Naive B cell (primary cell): ENCODE measurements around the gene L1CAM. TPM values are rescaled to one million over a fixed set of nuclear protein-coding genes. Genes with fewer than 3 reads are reported as not detected.

ENCODE experiments used
- ATAC-seq, 2 donors: fragments of 150-1000 bp; cut with Tn5 transposase; 2 replicates each; pipeline ENCODE4 v1.10.0; 2021; ENCODE audit warnings: low read depth in 2 of 2, mild to moderate bottlenecking in 2 of 2, moderate library complexity in 2 of 2
- DNase-seq: peaks from one replicate; pipeline ENCODE4 v3.0.0; 2022
- H3K27ac Mint-ChIP-seq, 6 donors: one replicate each; pipeline ENCODE4 v1.8.0; 2020 to 2022; ENCODE audit warnings: mild to moderate bottlenecking in 6 of 6, mixed read lengths in 6 of 6, moderate library complexity in 5 of 6, inconsistent platforms in 2 of 6
- H3K27me3 Mint-ChIP-seq, 3 donors: one replicate each; pipeline ENCODE4 v1.8.0; 2021 to 2022; ENCODE audit warnings: mixed read lengths in 3 of 3, mild to moderate bottlenecking in 1 of 3
- H3K36me3 Mint-ChIP-seq, 2 donors: one replicate each; pipeline ENCODE4 v1.8.0; 2020 to 2022; ENCODE audit warnings: mixed read lengths in 2 of 2, inconsistent platforms in 1 of 2, mild to moderate bottlenecking in 1 of 2
- H3K4me1 Mint-ChIP-seq, 3 donors: one replicate each; pipeline ENCODE4 v1.8.0; 2020 to 2022; ENCODE audit warnings: mixed read lengths in 3 of 3, inconsistent platforms in 1 of 3, mild to moderate bottlenecking in 1 of 3, moderate library complexity in 1 of 3
- H3K4me3 Mint-ChIP-seq, 8 donors: one replicate each; pipeline ENCODE4 v1.8.0; 2020 to 2022; ENCODE audit warnings: mild to moderate bottlenecking in 8 of 8, mixed read lengths in 8 of 8, moderate library complexity in 8 of 8, inconsistent platforms in 2 of 8
- H3K9me3 Mint-ChIP-seq, 7 donors: one replicate each; pipeline ENCODE4 v1.8.0; 2020 to 2022; ENCODE audit warnings: mixed read lengths in 7 of 7, mild to moderate bottlenecking in 5 of 7, inconsistent platforms in 2 of 7, moderate library complexity in 1 of 7
- polyA plus RNA-seq, 6 donors: library from polyadenylated mRNA; unstranded; fragments of 300-500 nt; fragmentation: Illumina TruSeq; gene quantifications; one replicate each; pipeline ENCODE4 v1.2.3, GENCODE V29; 2021; ENCODE audit warnings: low read depth in 6 of 6

L1CAM gene
- polyA plus RNA-seq, 6 donors from 2014 or later: 1.1 to 2.1 (median 1.2) TPM; not detected in 1

DNA sequence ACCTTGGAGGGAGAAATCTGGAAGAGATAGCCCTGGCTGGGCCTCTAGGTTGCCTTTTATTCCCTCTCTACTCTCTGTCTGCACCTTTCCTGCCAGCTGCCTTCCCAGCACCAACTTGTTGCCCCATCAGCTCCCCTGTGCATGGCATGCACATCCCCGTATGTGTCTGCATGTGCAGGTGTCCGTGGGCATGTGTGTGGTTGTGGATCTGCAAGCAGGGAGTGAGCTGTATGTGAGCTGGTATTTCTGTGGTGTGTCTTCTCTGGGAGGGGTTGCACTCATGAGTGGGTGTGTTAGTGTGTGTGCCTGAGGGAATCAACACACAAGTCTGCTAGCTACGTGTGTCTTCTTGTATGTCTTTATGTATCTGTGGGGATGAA, 9.9 kb downstream of the L1CAM start:
- H3K27me3 Mint-ChIP-seq: peaks cover 13 to 79% (median 53%) of the 10 kb centered on the region in 3 donors
- ATAC-seq: no peak
- H3K36me3 Mint-ChIP-seq: peaks cover 0 to 14% of the 10 kb centered on the region in 2 donors
- DNase-seq: no peak
- H3K9me3 Mint-ChIP-seq: peaks cover 0 to 6% (median 0%) of the 10 kb centered on the region in 7 donors
- H3K27ac Mint-ChIP-seq: peak overlapping the region in 2 of 6 donors; percentile 36 to 58
- peak overlapping the region in 1 of 8 donors; percentile 22 for H3K4me3 Mint-ChIP-seq
- H3K4me1 Mint-ChIP-seq: peaks cover 23 to 29% (median 26%) of the 10 kb centered on the region in 3 donors

DNA sequence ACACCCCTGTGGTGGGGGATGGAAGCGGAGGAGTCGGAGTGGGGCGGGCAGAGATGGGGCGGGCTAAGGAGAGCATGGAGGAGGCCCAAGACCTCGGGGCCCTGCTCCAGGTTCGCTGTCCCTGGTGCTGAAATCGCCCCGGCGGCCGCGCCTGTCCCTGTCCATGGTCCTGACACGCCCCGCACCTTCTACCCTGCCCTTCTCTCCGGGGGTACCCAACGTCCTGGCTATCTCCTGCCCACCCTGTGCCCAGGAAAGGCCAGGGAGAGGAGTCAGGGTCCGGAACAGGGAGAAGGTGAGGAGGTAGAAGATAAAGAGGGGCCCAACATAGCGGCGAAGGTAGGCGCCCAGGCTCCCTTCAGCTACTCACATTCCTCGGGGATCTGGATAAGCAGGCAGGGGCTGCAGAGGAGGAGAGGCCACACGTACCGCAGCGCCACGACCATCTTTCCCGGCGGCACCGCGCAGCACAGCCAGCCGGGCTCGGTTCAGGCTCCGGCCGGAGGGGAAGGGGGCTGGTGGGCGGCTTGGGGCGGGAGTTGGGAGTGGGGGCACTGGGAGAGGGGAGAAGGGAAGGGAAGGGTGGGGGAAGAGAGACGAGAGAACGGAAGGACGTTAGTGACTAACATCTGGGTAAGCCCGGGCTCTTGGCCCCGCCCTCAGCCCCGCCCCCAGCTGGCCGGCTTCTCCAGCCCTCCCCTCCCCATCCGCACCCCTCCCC, 10.4 kb downstream of the L1CAM start:
- Mint-ChIP-seq H3K9me3 (peaks cover 0 to 6% (median 0%) of the 10 kb centered on the region in 7 donors), H3K4me3 (peak overlapping the region in 1 of 8 donors; percentile 15), H3K27ac (peak overlapping the region in 1 of 6 donors; percentile 70), H3K4me1 (peaks cover 23 to 29% (median 26%) of the 10 kb centered on the region in 3 donors), H3K36me3 (peaks cover 0 to 14% of the 10 kb centered on the region in 2 donors), H3K27me3 (peaks cover 13 to 81% (median 53%) of the 10 kb centered on the region in 3 donors)
- ATAC-seq: peak; percentile 53 to 58
- peak; percentile 52 for DNase-seq

DNA sequence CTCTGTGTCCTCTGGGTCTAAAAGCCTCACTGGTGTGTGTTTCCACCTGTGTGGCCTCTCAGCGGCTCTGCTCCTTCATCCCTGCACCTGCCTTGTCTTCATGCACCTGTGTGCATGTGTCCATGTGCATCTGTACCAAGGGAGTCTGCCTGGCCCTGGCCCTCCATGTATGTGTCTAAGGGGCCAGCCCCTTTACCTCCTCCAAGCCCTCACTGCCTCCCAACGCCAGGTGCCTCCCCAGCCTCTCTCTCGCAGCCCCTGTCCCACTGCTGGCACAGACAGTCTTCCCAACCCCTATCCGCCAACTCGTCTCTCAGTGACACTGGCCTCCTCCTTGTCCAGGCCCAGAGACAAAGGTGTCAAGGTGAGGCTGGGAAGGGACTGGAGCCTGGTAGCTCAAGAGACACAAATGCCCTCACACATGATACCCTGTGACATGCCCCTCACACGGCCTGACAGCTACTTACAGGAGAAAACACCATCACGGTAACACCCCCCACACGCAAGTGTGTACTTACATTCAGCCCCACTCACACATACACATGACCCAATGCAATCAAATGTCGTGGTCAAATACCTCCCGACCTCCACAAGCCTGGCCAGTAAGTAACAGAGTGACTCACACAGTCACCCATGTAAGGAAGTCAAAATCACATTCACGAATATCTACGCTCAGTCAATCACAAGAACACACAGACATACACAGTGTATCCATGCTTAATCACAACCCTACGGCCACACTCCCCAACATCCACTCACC, 11.4 kb downstream of the L1CAM start:
- Mint-ChIP-seq H3K4me1 (peaks cover 21 to 28% (median 24%) of the 10 kb centered on the region in 3 donors), H3K36me3 (peaks cover 0 to 14% of the 10 kb centered on the region in 2 donors), H3K4me3 (peak overlapping the region in 1 of 8 donors; percentile 7), H3K27ac (peak overlapping the region in 2 of 6 donors; percentile 65 to 86), H3K27me3 (peaks cover 13 to 75% (median 48%) of the 10 kb centered on the region in 3 donors), H3K9me3 (peaks cover 0 to 6% (median 0%) of the 10 kb centered on the region in 7 donors)
- ATAC-seq (no peak), DNase-seq (no peak)

DNA sequence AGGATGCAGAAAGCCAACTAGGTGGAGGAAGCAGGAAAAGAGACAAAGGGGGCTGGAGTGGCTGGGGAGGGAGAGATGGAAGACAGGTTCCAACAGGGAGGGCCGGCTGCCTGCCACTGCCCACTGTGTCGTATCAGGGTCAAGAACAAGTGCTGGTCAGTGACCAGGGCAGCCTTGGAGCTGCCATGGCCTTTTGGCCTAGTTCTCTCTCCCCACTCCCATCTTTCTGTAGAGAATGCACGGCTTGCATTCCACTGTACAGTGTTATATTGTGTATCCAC, 11.9 kb downstream of the L1CAM start:
- ATAC-seq (no peak), DNase-seq (no peak)
- Mint-ChIP-seq H3K27me3 (peaks cover 10 to 69% (median 43%) of the 10 kb centered on the region in 3 donors), H3K4me1 (peaks cover 16 to 22% (median 19%) of the 10 kb centered on the region in 3 donors), H3K4me3 (no peak overlapping the region), H3K36me3 (peaks cover 0 to 9% of the 10 kb centered on the region in 2 donors), H3K27ac (peak overlapping the region in 1 of 6 donors; percentile 65), H3K9me3 (peaks cover 0 to 8% (median 0%) of the 10 kb centered on the region in 7 donors)

DNA sequence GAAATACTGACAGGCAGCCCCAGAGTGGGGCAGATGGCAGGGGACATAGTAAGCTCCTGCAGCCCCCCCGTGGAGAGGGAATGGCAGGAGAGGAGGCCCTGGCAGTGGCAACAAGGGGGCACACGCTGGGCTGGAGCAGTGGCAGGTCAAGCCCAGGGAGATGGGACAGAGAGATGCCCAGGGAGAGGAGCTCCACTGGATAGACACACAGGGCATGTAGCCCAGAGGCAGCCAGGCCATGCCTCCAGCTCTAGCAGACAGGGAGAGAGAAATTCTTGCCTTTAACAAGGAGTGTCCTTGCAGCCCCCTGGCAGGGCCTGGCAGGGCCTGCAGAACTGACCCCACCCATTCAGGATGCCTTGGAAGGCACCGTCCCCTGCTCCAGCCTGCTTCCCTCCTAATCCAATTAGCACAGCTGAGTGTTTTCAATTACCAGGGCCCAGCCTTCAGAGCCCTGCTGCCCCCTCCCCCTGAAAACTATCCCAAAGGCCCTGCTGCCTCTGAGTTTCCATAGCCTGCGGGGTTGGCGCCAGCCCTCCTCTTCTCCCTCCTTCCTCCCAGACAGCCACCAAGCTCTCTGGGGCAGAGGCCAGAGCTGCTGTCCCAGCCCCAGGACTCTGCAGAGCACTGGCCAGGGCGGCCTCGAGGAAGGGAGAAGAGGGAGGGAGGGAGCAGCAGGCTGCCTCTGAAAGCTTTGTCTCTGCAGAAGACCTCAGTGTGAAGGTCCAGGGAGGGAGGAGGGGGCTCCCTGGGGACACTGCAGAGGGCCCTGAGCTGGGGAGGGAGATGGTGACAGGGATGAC, 12.5 kb downstream of the L1CAM start:
- no peak overlapping the region for H3K27ac Mint-ChIP-seq
- no peak overlapping the region for H3K4me3 Mint-ChIP-seq
- H3K9me3 Mint-ChIP-seq: peaks cover 0 to 8% (median 0%) of the 10 kb centered on the region in 7 donors
- peaks cover 9 to 64% (median 38%) of the 10 kb centered on the region in 3 donors for H3K27me3 Mint-ChIP-seq
- no peak for DNase-seq
- no peak for ATAC-seq
- peaks cover 0 to 7% of the 10 kb centered on the region in 2 donors for H3K36me3 Mint-ChIP-seq
- peaks cover 11 to 19% (median 15%) of the 10 kb centered on the region in 3 donors for H3K4me1 Mint-ChIP-seq

DNA sequence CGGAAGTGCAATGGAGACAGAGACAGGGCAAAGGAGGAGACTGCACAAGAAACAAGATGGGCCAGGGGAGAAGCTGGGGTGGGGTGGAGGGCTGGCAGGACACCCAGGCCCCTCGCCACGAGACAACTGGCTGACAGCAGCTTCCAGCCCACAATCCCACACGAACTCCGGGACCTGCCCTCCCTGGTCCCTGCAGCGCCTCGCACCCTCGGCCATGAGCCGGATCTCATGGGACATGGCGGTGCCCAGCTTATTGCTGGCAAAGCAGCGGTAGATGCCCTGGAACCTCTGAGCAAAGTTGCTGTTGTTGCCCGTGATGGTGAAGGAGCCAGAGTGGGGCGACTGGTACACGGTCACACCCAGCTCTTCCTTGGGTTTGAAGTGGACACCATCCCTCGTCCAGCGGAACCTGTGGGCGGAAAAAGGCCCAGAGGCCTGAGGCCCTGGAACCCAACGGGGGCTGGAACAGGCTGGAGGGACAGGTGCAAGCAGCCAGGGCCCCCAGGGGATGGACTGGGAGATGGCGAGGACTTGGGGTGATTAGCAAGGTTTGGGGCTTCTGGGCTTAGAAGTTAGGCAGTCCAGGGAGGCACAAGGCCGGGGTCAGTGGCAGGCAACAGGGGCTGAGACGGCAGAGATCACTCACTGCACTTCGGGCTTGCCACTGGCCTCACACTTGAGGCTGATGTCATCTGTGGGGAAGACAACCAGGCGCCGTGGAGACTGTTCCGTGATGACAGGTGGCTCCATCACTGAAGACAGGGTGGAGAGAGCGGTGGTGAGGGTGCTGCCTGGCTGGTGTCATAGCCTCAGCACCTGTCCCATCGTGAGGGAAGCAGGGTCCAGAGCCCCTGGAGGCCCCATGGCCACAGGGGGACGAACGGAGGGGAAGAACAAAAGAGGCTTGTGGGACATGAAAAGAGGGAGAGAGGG, 13.8 kb downstream of the L1CAM start:
- H3K4me3 Mint-ChIP-seq: peak overlapping the region in 1 of 8 donors; percentile 70
- ATAC-seq: no peak
- H3K27ac Mint-ChIP-seq: peak overlapping the region in 1 of 6 donors; percentile 94

DNA sequence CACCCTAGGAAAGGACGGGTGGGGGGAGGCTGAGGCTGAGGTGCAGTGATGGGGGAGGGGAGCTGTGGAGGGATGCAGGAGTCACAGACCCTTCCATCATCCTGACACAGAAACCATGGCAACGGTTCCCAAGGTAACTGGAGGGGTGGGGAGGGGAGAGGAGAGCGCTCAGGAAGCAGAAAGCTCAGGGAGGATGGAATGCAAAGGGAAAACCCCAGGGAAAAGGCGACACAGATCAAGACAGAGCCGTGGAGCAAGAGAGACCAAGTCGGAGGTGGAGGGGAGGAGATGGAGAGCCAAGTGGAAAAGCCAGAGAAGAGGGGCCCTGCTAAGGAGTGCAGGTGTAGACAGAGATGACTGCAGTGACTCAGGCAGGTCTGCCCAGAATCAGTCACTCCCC, 14.5 kb downstream of the L1CAM start:
- Mint-ChIP-seq H3K4me1 (peaks cover 1 to 10% (median 9%) of the 10 kb centered on the region in 3 donors), H3K4me3 (no peak overlapping the region), H3K36me3 (no peaks in the 10 kb centered on the region), H3K27ac (no peak overlapping the region), H3K9me3 (peaks cover 0 to 5% (median 0%) of the 10 kb centered on the region in 7 donors), H3K27me3 (peaks cover 5 to 53% (median 30%) of the 10 kb centered on the region in 3 donors)
- no peak for ATAC-seq
- no peak for DNase-seq

More for the DNA sequence above, 13.8 kb downstream of the L1CAM start:
- Mint-ChIP-seq H3K36me3 (no peaks in the 10 kb centered on the region), H3K9me3 (peaks cover 0 to 5% (median 0%) of the 10 kb centered on the region in 7 donors), H3K4me1 (peaks cover 2 to 10% (median 9%) of the 10 kb centered on the region in 3 donors), H3K27me3 (peaks cover 5 to 55% (median 32%) of the 10 kb centered on the region in 3 donors)
- no peak for DNase-seq

DNA sequence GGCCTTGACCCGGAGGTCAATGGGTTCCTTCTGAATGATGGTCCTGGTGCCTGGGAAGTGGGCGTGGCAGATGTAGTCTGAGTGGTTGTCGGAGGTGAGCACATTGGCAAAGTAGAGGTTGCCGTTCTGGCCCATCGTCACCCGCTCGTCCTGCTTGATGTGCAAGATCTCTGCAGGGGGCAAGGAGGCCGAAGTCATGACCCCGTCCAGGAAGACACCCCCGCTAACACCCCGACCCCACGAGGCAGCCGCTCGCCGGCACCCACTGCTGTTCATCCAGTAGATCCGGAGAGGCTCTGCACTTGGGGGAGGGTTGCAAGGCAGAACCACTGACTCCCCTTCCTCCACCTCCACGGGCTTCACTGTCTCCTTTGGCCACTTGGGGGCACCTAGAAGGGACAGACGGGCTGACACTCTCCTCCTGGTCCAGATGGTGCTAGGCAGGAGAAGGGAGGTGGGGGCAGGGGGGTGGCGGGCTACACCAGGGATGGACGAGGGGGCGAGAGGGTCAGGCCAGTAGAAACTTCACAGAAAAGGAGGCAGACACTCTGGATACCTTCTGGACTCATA, 15.1 kb downstream of the L1CAM start:
- peaks cover 0 to 10% (median 3%) of the 10 kb centered on the region in 3 donors for H3K4me1 Mint-ChIP-seq
- no peak overlapping the region for H3K4me3 Mint-ChIP-seq
- ATAC-seq (no peak), DNase-seq (no peak)
- peak overlapping the region in 1 of 6 donors; percentile 58 for H3K27ac Mint-ChIP-seq
- H3K36me3 Mint-ChIP-seq: peaks cover 0 to under 1% of the 10 kb centered on the region in 2 donors
- H3K27me3 Mint-ChIP-seq: peaks cover 0 to 50% (median 24%) of the 10 kb centered on the region in 3 donors
- peaks cover 0 to 3% (median 0%) of the 10 kb centered on the region in 7 donors for H3K9me3 Mint-ChIP-seq

DNA sequence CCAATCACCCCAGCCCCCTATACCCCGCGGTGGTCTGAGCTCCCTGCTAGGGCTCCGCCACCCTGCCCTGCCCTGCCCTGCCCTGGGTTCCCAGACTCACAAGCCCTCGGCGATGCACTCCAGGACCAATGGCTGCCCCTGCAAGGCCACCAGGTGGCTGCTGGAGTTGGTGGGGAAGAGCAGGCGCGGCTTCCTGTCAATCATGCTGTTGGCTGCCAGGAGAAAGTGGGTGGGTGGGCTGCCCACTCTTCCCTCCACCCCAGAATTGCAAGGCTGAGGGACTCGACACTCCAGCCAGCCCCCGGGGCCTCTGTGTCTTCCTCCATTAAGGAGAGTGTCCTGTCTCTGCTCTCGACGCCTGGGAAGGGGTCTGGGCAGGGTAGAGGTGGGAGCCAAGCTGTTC, 15.7 kb downstream of the L1CAM start:
- Mint-ChIP-seq H3K4me3 (no peak overlapping the region), H3K27me3 (peaks cover 0 to 52% (median 21%) of the 10 kb centered on the region in 3 donors), H3K36me3 (peaks cover 0 to 6% of the 10 kb centered on the region in 2 donors), H3K9me3 (peaks cover 0 to 3% (median 0%) of the 10 kb centered on the region in 7 donors), H3K27ac (no peak overlapping the region), H3K4me1 (peaks cover 0 to 8% (median 2%) of the 10 kb centered on the region in 3 donors)
- ATAC-seq (no peak), DNase-seq (no peak)

DNA sequence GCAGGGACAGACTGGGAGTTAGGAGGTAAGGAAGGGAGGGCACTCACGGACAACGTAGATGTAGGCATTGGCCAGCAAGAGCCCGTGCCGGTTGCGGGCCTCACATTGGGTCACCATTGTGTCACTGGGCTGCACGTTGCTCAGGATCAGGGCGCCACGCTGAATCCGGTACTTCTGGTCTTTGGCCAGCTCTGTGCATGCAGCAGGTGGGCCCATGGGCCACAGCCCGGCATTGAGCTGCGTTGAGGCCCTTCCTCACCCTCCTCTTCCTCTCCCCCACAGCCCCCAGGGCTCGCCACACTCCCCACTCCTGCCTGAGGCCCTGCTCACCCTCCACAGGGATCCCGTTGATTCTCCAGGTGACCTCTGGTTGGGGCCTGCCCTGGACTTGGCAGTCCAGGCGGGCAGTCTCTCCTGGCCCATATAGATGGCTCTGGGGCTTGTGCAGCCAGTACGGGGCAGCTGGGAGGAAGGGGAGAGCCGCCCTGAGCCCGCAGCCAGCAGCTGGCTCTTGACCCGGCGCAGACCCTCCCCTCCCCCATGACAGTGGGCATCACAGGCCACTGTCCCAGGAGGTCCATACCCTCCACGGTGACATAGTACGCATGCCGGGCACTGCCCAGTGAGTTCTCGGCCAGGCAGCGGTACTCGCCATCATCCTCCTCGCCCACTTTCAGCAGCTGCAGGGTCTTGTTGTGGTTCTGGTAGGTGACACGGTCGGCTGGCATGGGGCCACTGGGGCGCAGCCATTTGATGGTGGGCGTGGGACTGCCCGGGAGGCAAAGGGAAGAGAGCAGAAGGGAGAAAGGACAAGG, 16.3 kb downstream of the L1CAM start:
- no peak for DNase-seq
- no peak for ATAC-seq
- peaks cover 0 to 45% (median 15%) of the 10 kb centered on the region in 3 donors for H3K27me3 Mint-ChIP-seq
- peak overlapping the region in 1 of 6 donors; percentile 92 for H3K27ac Mint-ChIP-seq
- H3K4me1 Mint-ChIP-seq: peaks cover 0 to 2% (median 2%) of the 10 kb centered on the region in 3 donors
- H3K9me3 Mint-ChIP-seq: peaks cover 0 to 3% (median 0%) of the 10 kb centered on the region in 7 donors
- H3K36me3 Mint-ChIP-seq: peaks cover 0 to 6% of the 10 kb centered on the region in 2 donors
- no peak overlapping the region for H3K4me3 Mint-ChIP-seq
